HG03139 (cell line): ENCODE data around the gene KRT74.

Source experiments
- ATAC-seq: cut with Tn5 transposase; IDR thresholded peaks from one replicate; pipeline ENCODE4 v1.9.1; 2021; ENCODE audit not compliant: unreplicated experiment

The KRT74 gene

GRCh38 chr12:52573743-52574142 is at the start of gene KRT74:
TSS of gene KRT74 (minus strand) at chr12:52573843. CDS start at chr12:52573777, 66 bp downstream.
- no peak for ATAC-seq

GRCh38 chr12:52622349-52622748 is 48.7 kb upstream of the KRT74 start:
- no peak for ATAC-seq

GRCh38 chr12:52618866-52619265 is 45.2 kb upstream of the KRT74 start:
- ATAC-seq = no peak

- no peak for ATAC-seq
Observed at GRCh38 chr12:52618216-52618615, 44.6 kb upstream of the KRT74 start, which contains the start of gene KRT73. TSS of gene KRT73 (minus strand) at chr12:52618559. CDS start at chr12:52618524, 35 bp downstream.

GRCh38 chr12:52617403-52617785 is 43.8 kb upstream of the KRT74 start:
- ATAC-seq = no peak

GRCh38 chr12:52616680-52617402 is 43.2 kb upstream of the KRT74 start:
- ATAC-seq = no peak

- ATAC-seq = no peak
Observed at GRCh38 chr12:52615912-52616311, 42.3 kb upstream of the KRT74 start.

GRCh38 chr12:52615208-52615868 is 41.7 kb upstream of the KRT74 start:
- ATAC-seq = no peak

GRCh38 chr12:52614381-52615207 is 41.0 kb upstream of the KRT74 start:
- no peak for ATAC-seq

GRCh38 chr12:52613384-52614030 is 39.9 kb upstream of the KRT74 start:
- no peak for ATAC-seq

- no peak for ATAC-seq
Observed at GRCh38 chr12:52612431-52613383, 39.1 kb upstream of the KRT74 start.

- ATAC-seq = no peak
Observed at GRCh38 chr12:52611080-52611468, 37.4 kb upstream of the KRT74 start.

GRCh38 chr12:52608826-52609630 is 35.4 kb upstream of the KRT74 start:
- ATAC-seq = no peak

- no peak for ATAC-seq
Observed at GRCh38 chr12:52608161-52608560, 34.5 kb upstream of the KRT74 start.

GRCh38 chr12:52607314-52607713 is 33.7 kb upstream of the KRT74 start:
- no peak for ATAC-seq

- no peak for ATAC-seq
Observed at GRCh38 chr12:52606581-52607218, 33.1 kb upstream of the KRT74 start.

GRCh38 chr12:52606096-52606495 is 32.5 kb upstream of the KRT74 start:
- no peak for ATAC-seq

- ATAC-seq = no peak
Observed at GRCh38 chr12:52605542-52605941, 31.9 kb upstream of the KRT74 start.

GRCh38 chr12:52604859-52605258 is 31.2 kb upstream of the KRT74 start:
- no peak for ATAC-seq
